Caco-2 (cell line): ENCODE measurements around the gene TRPM2. TPM values are rescaled to one million over a fixed set of nuclear protein-coding genes. Genes with fewer than 3 reads are reported as not detected.

Source experiments
- BruUV-seq: library from RNA; stranded (reverse); fragments of 400-500 nt; replicated peaks from 2 replicates; lab custom pipeline; 2021; lab: Mats Ljungman, UMichigan
- CTCF ChIA-PET: fragments of 300-600 bp; sonication (Branson Sonifier 250); formaldehyde crosslinking; loops from one replicate; lab custom pipeline; 2022; ENCODE audit warnings: antibody characterized with exemption; lab: Charles Lee
- POLR2A ChIA-PET: fragments of 300-600 bp; sonication (Branson Sonifier 250); formaldehyde crosslinking; loops from one replicate; lab custom pipeline; 2022; ENCODE audit warnings: antibody characterized with exemption; lab: Charles Lee
- DNase-seq, 2 experiments: peaks; one replicate each; pipeline versions ENCODE4 v3.0.0 to v3.0.0-alpha.2; 2020 to 2022
- H3K27me3 ChIP-seq: replicated peaks from 2 replicates; pipeline ENCODE4 v1.6.0; 2011; ENCODE audit warnings: low read length; ENCODE audit not compliant: control insufficient read depth, insufficient read depth
- H3K36me3 ChIP-seq: 2 replicates; pipeline ENCODE4 v1.5.1; 2011; ENCODE audit warnings: low read length; ENCODE audit not compliant: control insufficient read depth, insufficient read depth
- H3K4me1 ChIP-seq: fragments of 250-450 bp; sonication (Bioruptor Pico); 2 replicates; pipeline ENCODE4 v1.5.1; 2020; ENCODE audit warnings: mild to moderate bottlenecking
- H3K4me3 ChIP-seq: 2 replicates; pipeline ENCODE4 v1.5.1; 2011; ENCODE audit warnings: low read depth, mild to moderate bottlenecking, control low read depth, low read length
- H3K9me3 ChIP-seq: fragments of 250-450 bp; sonication (Bioruptor Pico); 2 replicates; pipeline ENCODE4 v1.5.1; 2020; ENCODE audit warnings: mild to moderate bottlenecking, moderate library complexity
- H3K27ac Mint-ChIP-seq: one replicate; pipeline ENCODE4 v1.8.0; 2022; ENCODE audit warnings: mixed read lengths; ENCODE audit not compliant: unreplicated experiment
- H3K27me3 Mint-ChIP-seq: one replicate; pipeline ENCODE4 v1.8.0; 2022; ENCODE audit warnings: mixed read lengths; ENCODE audit not compliant: insufficient read depth, unreplicated experiment
- H3K36me3 Mint-ChIP-seq: one replicate; pipeline ENCODE4 v1.8.0; 2022; ENCODE audit warnings: mild to moderate bottlenecking, mixed read lengths; ENCODE audit not compliant: insufficient read depth, unreplicated experiment
- H3K4me1 Mint-ChIP-seq: one replicate; pipeline ENCODE4 v1.8.0; 2022; ENCODE audit warnings: low read depth, mixed read lengths; ENCODE audit not compliant: unreplicated experiment
- H3K4me3 Mint-ChIP-seq: one replicate; pipeline ENCODE4 v1.8.0; 2022; ENCODE audit warnings: mild to moderate bottlenecking, moderate library complexity, mixed read lengths; ENCODE audit not compliant: unreplicated experiment
- H3K9me3 Mint-ChIP-seq: one replicate; pipeline ENCODE4 v1.8.0; 2022; ENCODE audit warnings: mixed read lengths; ENCODE audit not compliant: unreplicated experiment
- intact Hi-C: fragments of 100-400 bp; cut with micrococcal nuclease; formaldehyde crosslinking; loops from one replicate; pipeline ENCODE4 v1.10.0; 2022; ENCODE audit not compliant: unreplicated experiment
- total RNA-seq: library from RNA; stranded (reverse); gene quantifications from 2 replicates; pipeline ENCODE4 v1.2.3, GENCODE V29; 2022
- TF ChIP-seq, protein P1 (sequence below), 2 experiments: fragments of 200-600 bp in 1 of 2; IDR thresholded peaks; 1 replicate in 1 of 2; 2 replicates in 1 of 2; pipeline versions ENCODE4 v1.5.1 to v1.8.0; 2011 to 2022; ENCODE audit warnings: antibody characterized with exemption in 1 of 2, control low read depth in 1 of 2, inconsistent platforms in 1 of 2, low read depth in 1 of 2, low read length in 1 of 2, mild to moderate bottlenecking in 1 of 2, moderate library complexity in 1 of 2; ENCODE audit not compliant: insufficient read depth in 1 of 2, severe bottlenecking in 1 of 2, unreplicated experiment in 1 of 2

TRPM2 gene
- total RNA-seq, 1 experiment from 2014 or later = 0.20 TPM

GRCh38 chr21:44364151-44365053 is 11.0 kb downstream of the TRPM2 start:
- Mint-ChIP-seq H3K27ac (no peak overlapping the region), H3K9me3 (no peaks in the 10 kb centered on the region), H3K4me3 (no peak overlapping the region), H3K27me3 (no peaks in the 10 kb centered on the region), H3K36me3 (no peaks in the 10 kb centered on the region), H3K4me1 (no peaks in the 10 kb centered on the region)
- CTCF ChIA-PET = no interaction called here
- H3K4me1 ChIP-seq = no peaks in the 10 kb centered on the region
- TF ChIP-seq, protein P1, sequence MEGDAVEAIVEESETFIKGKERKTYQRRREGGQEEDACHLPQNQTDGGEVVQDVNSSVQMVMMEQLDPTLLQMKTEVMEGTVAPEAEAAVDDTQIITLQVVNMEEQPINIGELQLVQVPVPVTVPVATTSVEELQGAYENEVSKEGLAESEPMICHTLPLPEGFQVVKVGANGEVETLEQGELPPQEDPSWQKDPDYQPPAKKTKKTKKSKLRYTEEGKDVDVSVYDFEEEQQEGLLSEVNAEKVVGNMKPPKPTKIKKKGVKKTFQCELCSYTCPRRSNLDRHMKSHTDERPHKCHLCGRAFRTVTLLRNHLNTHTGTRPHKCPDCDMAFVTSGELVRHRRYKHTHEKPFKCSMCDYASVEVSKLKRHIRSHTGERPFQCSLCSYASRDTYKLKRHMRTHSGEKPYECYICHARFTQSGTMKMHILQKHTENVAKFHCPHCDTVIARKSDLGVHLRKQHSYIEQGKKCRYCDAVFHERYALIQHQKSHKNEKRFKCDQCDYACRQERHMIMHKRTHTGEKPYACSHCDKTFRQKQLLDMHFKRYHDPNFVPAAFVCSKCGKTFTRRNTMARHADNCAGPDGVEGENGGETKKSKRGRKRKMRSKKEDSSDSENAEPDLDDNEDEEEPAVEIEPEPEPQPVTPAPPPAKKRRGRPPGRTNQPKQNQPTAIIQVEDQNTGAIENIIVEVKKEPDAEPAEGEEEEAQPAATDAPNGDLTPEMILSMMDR (IDR thresholded peaks at IDR 0.05; ENCODE audit: insufficient read depth in 1 of 2, low read depth in 1 of 2, low read length in 1 of 2, severe bottlenecking in 1 of 2, unreplicated experiment in 1 of 2) = no peak
- POLR2A ChIA-PET = no interaction called here
- peaks cover 4% of the 10 kb centered on the region; the same call in 1 of the 2 replicates for H3K9me3 ChIP-seq
- DNase-seq = no peak
- intact Hi-C loops = no loop called here
- no TSS peak for BruUV-seq
- no peaks in the 10 kb centered on the region for H3K27me3 ChIP-seq
- H3K36me3 ChIP-seq = no peaks in the 10 kb centered on the region
- H3K4me3 ChIP-seq = no peak overlapping the region

DNA sequence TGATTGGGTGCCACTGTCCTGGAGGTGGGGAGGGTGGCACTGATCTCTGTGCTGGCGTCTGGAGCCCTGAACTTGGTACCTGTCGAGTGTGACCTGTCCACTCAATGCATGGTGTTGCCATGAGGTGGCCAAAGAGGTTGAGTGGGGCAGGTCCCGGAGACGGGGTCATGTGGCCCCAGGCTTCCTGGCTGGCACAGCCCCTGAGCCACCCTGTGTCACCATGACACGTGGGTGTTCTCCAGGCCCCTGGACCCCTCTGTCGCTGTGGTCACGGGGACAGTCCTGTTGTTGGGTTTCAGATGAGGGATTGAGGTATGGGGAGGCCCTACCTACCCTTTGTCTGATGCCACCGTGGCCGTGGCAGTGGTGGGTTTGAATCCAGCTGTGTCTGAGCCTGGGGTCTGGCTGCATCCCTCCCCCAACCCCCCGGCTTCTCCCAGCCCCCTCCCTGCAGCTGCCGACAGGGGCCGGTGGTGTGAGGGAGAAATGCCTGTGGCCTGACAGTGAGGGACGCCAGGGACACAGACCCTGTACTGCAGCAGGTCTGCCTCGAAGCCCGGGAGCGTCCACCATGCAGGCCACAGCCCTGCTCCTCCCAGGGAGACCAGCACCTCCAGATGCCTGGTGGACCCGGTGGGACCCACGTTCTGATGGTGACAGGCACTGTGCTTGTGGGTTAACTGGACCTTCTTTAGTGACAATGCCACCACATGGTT is 12.0 kb downstream of the TRPM2 start:
- Mint-ChIP-seq H3K36me3 (no peaks in the 10 kb centered on the region), H3K4me3 (no peak overlapping the region), H3K27ac (no peak overlapping the region), H3K9me3 (no peaks in the 10 kb centered on the region), H3K4me1 (no peaks in the 10 kb centered on the region), H3K27me3 (no peaks in the 10 kb centered on the region)
- BruUV-seq = no TSS peak
- H3K9me3 ChIP-seq = peaks cover 4% of the 10 kb centered on the region; the same call in 1 of the 2 replicates
- no peaks in the 10 kb centered on the region for H3K36me3 ChIP-seq
- TF ChIP-seq, protein P1 (IDR thresholded peaks at IDR 0.05; ENCODE audit: insufficient read depth in 1 of 2, low read depth in 1 of 2, low read length in 1 of 2, severe bottlenecking in 1 of 2, unreplicated experiment in 1 of 2) = no peak
- ChIA-PET CTCF (no interaction called here), POLR2A (no interaction called here)
- intact Hi-C loops = no loop called here
- no peaks in the 10 kb centered on the region for H3K27me3 ChIP-seq
- H3K4me1 ChIP-seq = peaks cover 3% of the 10 kb centered on the region; the same call in 1 of the 2 replicates
- no peak for DNase-seq
- no peak overlapping the region for H3K4me3 ChIP-seq

DNA sequence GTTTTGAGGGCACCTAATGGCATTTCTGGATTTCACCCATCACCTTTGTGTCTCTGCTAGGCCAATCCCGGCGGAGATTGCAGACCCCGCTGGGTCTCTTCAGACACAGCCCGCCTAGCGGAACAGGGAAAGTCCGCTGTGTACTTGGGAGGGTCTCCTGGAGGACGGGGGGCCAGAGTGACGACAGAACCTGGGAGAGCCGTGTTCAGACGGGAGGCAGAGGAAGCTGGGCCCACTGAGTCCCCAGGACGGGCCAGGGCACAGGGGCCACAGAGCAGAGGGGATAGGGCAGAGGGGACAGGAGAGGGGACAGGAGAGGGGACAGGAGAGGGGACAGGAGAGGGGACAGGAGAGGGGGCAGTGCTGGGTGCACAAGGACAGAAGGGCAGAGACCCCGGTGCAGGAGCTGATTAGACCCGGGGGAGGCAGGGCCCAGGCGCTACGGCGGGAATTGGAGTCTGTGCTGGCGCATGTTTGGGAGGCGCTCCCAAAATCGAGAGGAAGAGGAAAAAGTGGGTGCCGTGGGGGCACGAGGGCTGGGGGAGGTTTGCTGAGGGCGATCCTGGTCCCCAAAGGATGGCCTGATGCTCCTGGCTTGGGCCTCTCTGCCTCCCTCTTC is 12.7 kb downstream of the TRPM2 start:
- ChIA-PET CTCF (no interaction called here), POLR2A (no interaction called here)
- Mint-ChIP-seq H3K36me3 (no peaks in the 10 kb centered on the region), H3K4me1 (no peaks in the 10 kb centered on the region), H3K27ac (no peak overlapping the region), H3K4me3 (no peak overlapping the region), H3K27me3 (no peaks in the 10 kb centered on the region), H3K9me3 (no peaks in the 10 kb centered on the region)
- no TSS peak for BruUV-seq
- TF ChIP-seq, protein P1 (IDR thresholded peaks at IDR 0.05; ENCODE audit: insufficient read depth in 1 of 2, low read depth in 1 of 2, low read length in 1 of 2, severe bottlenecking in 1 of 2, unreplicated experiment in 1 of 2) = no peak
- Histone ChIP-seq H3K36me3 (no peaks in the 10 kb centered on the region), H3K9me3 (peaks cover 4% of the 10 kb centered on the region; the same call in 1 of the 2 replicates), H3K27me3 (no peaks in the 10 kb centered on the region), H3K4me3 (no peak overlapping the region), H3K4me1 (peaks cover 8% of the 10 kb centered on the region; the same call in 1 of the 2 replicates)
- no peak for DNase-seq
- intact Hi-C loops = no loop called here
